MV-4-11 (cell line): ENCODE data around the gene FGFR2.
"Not testable (repeated sequence)": the region's sequence is repeated elsewhere in the genome, so short reads cannot be mapped to it uniquely, and the experiment has no call there.

Experiments
- DNase-seq: peaks from one replicate; lab custom pipeline; 2025; lab: John Stamatoyannopoulos, UW

Gene FGFR2

GRCh38 chr10:121524157-121524817, 74.0 kb downstream of the FGFR2 start:
- DNase-seq: no peak

- DNase-seq: no peak
Measured at GRCh38 chr10:121522831-121523230, 75.4 kb downstream of the FGFR2 start.

- DNase-seq: no peak
Measured at GRCh38 chr10:121521794-121522556, 76.3 kb downstream of the FGFR2 start.

GRCh38 chr10:121520526-121520925, 77.7 kb downstream of the FGFR2 start:
- DNase-seq: not testable (repeated sequence)

- DNase-seq: no peak
Measured at GRCh38 chr10:121519901-121520493, 78.2 kb downstream of the FGFR2 start.

- no peak for DNase-seq
Measured at GRCh38 chr10:121519411-121519810, 78.8 kb downstream of the FGFR2 start.

GRCh38 chr10:121518333-121518732, 79.9 kb downstream of the FGFR2 start:
- DNase-seq: no peak

GRCh38 chr10:121516093-121516865, 82.0 kb downstream of the FGFR2 start:
- DNase-seq: no peak

- DNase-seq: no peak
Measured at GRCh38 chr10:121514141-121514865, 83.9 kb downstream of the FGFR2 start.

- no peak for DNase-seq
Measured at GRCh38 chr10:121511943-121512342, 86.3 kb downstream of the FGFR2 start.

- DNase-seq: no peak
Measured at GRCh38 chr10:121511460-121511859, 86.8 kb downstream of the FGFR2 start.

GRCh38 chr10:121510201-121510771, 88.0 kb downstream of the FGFR2 start:
- DNase-seq: no peak

GRCh38 chr10:121509796-121510195, 88.4 kb downstream of the FGFR2 start:
- no peak for DNase-seq

- no peak for DNase-seq
Measured at GRCh38 chr10:121509112-121509511, 89.1 kb downstream of the FGFR2 start.

- no peak for DNase-seq
Measured at GRCh38 chr10:121503587-121504051, 94.6 kb downstream of the FGFR2 start.

- no peak for DNase-seq
Measured at GRCh38 chr10:121501796-121502195, 96.4 kb downstream of the FGFR2 start.

GRCh38 chr10:121500701-121501332, 97.4 kb downstream of the FGFR2 start:
- no peak for DNase-seq

- DNase-seq: no peak
Measured at GRCh38 chr10:121497513-121498470, 100.5 kb downstream of the FGFR2 start.

- no peak for DNase-seq
Measured at GRCh38 chr10:121495719-121496118, 102.5 kb downstream of the FGFR2 start.

- DNase-seq: no peak
Measured at GRCh38 chr10:121494296-121494695, 103.9 kb downstream of the FGFR2 start.
